ENCODE measurements around the gene AGXT2. TPM values are rescaled to one million over a fixed set of nuclear protein-coding genes. Genes with fewer than 3 reads are reported as not detected.

The AGXT2 gene
- total and polyA plus RNA-seq, 2 of the 13 experiments (the other 11 are each of a cell fraction or from before 2014, with no cell fraction given): 0.04 to 0.13 TPM

DNA sequence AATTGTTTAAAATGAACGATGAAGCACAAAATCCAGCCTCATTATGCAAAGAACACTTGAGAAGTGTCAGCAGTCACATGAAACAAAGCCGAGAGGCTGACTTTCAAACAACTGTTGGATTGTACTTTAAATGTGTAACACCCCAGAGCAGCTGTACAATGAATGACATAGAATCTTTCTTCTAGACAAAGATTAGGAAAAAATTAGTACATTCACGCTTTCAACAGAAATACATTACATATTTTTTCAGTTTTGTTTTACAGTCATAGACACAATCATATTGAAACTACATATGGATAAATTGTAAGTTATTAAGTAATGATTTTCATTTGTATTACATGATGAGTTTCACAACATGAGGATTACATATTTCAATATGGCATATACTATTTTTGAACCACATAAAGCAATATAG lies 10.6 kb upstream of the AGXT2 start:
- CTCF ChIA-PET (ENCODE audit: low intra/inter-chr PET ratio, low total read pairs): no interaction called here
- TF ChIP-seq FOXC1 (CRISPR knock-in tag; IDR thresholded peaks at IDR 0.05; ENCODE audit: borderline replicate concordance): no peak
- no peak for TF ChIP-seq BCL6 (CRISPR knock-in tag; IDR thresholded peaks at IDR 0.05)
- no peak for TF ChIP-seq FLYWCH1 (CRISPR knock-in tag; IDR thresholded peaks at IDR 0.05)
- no peak for TF ChIP-seq ZNF598 (CRISPR knock-in tag; IDR thresholded peaks at IDR 0.05; ENCODE audit: borderline replicate concordance)
- no peak for TF ChIP-seq PITX1 (CRISPR knock-in tag; IDR thresholded peaks at IDR 0.05)
- no peak for TF ChIP-seq ZFP36L1 (CRISPR knock-in tag; IDR thresholded peaks at IDR 0.05)
- no peak for TF ChIP-seq ZBTB20 (CRISPR knock-in tag; IDR thresholded peaks at IDR 0.05; ENCODE audit: borderline replicate concordance, low read depth)
- TF ChIP-seq, protein P1, sequence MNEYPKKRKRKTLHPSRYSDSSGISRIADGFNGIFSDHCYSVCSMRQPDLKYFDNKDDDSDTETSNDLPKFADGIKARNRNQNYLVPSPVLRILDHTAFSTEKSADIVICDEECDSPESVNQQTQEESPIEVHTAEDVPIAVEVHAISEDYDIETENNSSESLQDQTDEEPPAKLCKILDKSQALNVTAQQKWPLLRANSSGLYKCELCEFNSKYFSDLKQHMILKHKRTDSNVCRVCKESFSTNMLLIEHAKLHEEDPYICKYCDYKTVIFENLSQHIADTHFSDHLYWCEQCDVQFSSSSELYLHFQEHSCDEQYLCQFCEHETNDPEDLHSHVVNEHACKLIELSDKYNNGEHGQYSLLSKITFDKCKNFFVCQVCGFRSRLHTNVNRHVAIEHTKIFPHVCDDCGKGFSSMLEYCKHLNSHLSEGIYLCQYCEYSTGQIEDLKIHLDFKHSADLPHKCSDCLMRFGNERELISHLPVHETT (CRISPR knock-in tag; conservative IDR thresholded peaks at IDR 0.05): no peak
- TF ChIP-seq SALL2 (CRISPR knock-in tag; IDR thresholded peaks at IDR 0.05): no peak
- BruUV-seq (replicated peaks): no TSS peak
- Histone ChIP-seq H3K9me3 (ENCODE audit: low read length) (no peaks in the 10 kb centered on the region), H3K9ac (ENCODE audit: insufficient read depth, low read depth, low read length) (no peak overlapping the region), H3K4me3 (replicated peaks in 1 of 3; ENCODE audit: insufficient read depth in 1 of 3, low read depth in 2 of 3, low read length in 3 of 3) (no peak overlapping the region), H3K27ac (ENCODE audit: extremely low read length, insufficient read depth, low read length) (no peak overlapping the region), H4K20me1 (ENCODE audit: insufficient read depth, low read length) (no peaks in the 10 kb centered on the region), H3K4me2 (ENCODE audit: low read depth, low read length) (no peak overlapping the region), H3K36me3 (replicated peaks in 1 of 2; ENCODE audit: control insufficient read depth in 1 of 2, insufficient read depth in 2 of 2, low read length in 2 of 2) (no peaks in the 10 kb centered on the region), H3K27me3 (ENCODE audit: control insufficient read depth in 1 of 2, insufficient read depth in 2 of 2, low read length in 2 of 2) (no peaks in the 10 kb centered on the region), H3K79me2 (ENCODE audit: insufficient read depth, low read length) (no peaks in the 10 kb centered on the region), H2AFZ (ENCODE audit: low read length) (no peak overlapping the region), H3K4me1 (ENCODE audit: insufficient read depth, low read length) (no peaks in the 10 kb centered on the region)
- no peak for FAIRE-seq
- in situ Hi-C loops (cut with HindIII; ENCODE audit: extremely low pct_ligation_motif_present, low pct_unique_long_range_greater_than_20kb): no loop called here
- DNase-seq (ENCODE audit: low spot score): no peak
- ATAC-seq: no peak
- intact Hi-C loops (cut with micrococcal nuclease; ENCODE audit: unreplicated experiment): no loop called here
- 92% methylated on average over 3 of the region's 3 CpGs for WGBS (ENCODE audit: low lambda C conversion rate)
- POLR2A ChIA-PET: no interaction called here
